HG03442 (cell line): ENCODE measurements around the gene ATAD3C.
"Not testable (repeated sequence)": the region's sequence is repeated elsewhere in the genome, so short reads cannot be mapped to it uniquely, and the experiment has no call there.

Source experiments
- ATAC-seq: cut with Tn5 transposase; IDR thresholded peaks from one replicate; pipeline ENCODE4 v1.9.1; 2021; ENCODE audit warnings: mild to moderate bottlenecking, moderate library complexity; ENCODE audit not compliant: unreplicated experiment

The ATAD3C gene

DNA sequence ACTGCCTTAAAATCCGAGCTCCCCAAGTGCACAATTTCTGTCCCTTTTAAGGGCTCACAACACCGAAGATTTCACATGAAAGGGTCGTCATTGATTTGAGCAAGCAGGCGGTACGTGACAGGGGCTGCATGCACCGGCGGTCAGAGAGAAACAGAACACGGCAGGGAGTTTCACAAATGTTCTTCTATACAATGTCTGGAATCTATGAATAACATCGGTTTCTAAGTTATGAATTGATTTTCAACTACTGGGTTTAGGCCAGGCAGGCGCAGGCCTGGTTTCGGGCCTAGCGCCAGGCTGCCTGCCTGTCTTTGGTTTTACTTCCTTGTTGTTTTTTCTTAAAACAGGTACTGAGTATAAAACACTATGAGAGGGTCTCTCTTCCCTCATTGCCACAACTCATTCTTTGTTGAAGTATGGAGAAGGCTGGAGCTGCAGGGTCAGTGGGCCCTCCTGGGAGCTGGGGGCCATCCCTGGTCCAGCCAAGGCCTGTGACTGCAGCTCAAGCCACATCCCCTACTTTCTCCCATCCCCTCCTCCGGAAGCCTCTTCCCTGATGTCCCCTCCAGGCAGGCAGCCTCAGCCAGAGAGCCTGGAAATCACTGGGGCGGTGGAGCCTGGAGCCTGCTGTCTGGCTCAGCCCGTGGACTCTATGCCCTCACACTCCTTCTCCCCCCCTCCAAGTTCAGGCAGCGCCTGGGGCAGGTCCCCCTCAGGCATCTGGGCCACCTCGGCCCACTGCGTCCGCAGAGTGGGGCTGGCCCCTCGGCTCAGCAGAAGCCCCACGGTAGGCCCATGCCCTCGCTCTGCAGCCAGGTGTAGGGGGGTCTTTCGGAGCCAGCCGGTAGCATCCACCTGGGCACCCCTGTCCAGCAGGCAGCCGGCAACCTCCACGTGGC is 30.8 kb upstream of the ATAD3C start:
- ATAC-seq = no peak

DNA sequence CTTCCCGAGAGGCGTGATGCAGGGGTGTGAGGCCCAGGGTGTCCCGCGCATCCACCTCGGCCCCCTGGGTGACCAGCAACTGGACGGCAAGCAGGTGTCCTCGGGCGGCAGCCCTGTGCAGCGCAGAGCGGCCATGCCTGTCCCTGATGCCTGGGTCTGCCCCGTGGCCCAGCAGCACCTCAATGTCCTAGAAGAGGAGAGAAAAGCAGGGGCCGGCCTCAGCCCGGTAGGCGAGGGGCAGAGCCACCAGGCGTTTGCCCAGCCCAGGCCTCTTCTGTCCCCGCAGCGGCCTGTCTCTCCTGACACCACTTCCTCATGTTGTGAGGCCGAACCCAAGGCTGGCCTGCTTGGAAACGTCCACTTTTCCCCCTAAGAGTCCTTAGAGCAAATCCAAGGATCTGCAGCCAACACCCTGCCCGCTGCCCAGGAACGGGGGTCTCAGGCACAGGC is 30.1 kb upstream of the ATAD3C start:
- no peak for ATAC-seq

DNA sequence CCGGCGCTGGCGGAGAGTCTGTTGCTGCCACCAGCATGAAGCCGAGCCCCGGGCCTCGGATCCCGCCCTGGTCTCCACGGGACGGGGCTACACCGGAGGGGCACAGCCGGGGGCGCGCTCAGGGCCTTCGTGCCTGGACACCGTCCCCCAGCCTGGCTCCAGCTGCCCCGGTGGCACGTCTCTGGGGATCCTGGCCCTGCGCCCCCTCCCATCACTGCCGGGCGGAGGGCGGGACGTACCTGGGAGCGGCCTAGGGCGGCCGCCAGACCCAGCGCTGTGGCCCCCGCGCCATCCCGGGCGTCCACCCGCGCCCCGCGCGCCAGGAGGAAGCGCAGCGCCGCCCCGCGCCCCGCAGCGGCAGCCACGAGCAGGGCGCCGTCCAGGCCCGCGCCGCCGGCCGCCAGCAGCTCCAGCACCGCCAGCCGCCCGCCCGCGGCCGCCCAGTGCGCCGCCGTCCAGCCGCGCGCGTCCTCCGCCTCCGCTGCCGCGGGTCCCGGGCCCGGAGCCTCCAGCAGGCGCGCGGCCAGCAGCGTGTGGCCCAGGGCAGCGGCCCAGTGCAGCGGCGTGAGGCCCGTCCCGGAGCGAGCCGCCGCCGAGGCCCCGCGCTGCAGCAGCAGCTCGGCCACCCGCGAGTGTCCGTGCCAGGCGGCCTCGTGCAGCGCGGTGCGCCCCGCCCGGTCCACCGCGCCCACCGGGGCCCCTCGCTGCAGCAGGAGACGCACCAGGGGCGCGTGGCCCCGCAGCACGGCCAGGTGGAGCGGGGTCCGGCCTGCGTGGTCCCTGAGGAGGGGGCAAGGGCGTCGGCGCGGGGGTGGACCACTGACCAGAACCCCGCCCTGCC is 29.5 kb upstream of the ATAD3C start:
- ATAC-seq = no peak

DNA sequence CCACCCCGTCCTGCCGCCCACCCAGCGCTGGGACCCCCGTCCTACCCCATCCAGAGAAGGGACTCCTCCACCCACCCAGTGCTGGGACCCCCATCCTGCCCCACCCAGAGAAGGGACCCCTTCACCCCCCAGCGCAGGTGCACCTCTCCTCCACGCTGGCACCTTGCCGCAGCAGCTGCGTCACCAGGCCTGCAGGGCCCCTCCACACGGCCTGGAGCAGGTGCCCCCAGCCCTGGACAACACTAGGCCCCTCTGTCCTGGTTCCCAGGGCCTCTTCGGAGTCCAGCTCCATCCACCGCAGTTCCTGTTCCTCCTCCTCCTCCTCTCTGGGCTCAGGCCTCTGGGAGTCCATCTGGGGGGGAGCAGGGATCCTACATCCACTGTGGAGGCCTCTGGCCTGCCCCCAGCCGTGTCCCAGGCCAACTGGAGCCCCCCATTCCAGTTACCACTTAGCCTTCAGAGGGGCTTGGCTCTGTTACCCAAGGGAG is 28.8 kb upstream of the ATAD3C start:
- no peak for ATAC-seq

DNA sequence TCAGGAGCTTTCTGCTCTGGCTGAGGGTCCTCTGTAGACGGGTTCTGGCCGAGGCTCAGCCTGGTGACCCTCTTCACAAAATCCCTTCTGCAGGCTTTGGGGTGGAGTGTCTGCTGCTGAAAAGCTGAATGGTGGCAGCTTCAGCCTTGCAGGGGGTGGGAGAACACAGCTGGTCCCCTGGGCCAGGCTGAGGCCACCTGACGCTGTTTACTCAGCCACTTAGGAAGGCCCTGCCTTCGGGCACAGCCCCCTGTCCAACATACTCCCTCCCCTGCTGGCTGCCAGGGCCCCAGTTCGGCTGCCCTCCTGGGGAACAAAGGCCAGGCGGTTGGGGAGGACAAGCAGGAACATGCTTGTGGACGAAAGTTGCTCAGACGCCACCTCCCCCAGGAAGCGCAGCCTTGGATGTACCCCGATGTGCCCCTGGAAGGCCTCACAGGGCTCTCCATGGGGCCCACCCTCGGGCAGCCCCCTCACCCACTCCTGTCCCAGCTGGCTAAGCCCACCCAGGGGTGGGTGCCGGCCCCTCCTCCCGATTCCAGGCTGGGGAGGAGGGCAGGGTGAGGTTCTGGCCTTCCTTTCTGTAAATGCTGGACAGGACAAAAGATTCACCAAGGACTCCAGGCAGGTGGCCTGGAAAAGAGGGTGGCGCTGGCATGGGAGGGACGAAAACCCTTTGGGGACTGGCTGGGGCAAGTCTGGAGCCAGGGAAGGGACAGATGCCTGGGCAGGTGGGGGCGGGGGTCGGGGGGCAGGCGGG is 28.2 kb upstream of the ATAD3C start, which contains the start of gene ANKRD65:
ANKRD65 (minus strand) TSS at position 130 of the 760 bp plus-strand sequence. CDS start 271 bp downstream, outside the sequence.
- ATAC-seq = no peak

DNA sequence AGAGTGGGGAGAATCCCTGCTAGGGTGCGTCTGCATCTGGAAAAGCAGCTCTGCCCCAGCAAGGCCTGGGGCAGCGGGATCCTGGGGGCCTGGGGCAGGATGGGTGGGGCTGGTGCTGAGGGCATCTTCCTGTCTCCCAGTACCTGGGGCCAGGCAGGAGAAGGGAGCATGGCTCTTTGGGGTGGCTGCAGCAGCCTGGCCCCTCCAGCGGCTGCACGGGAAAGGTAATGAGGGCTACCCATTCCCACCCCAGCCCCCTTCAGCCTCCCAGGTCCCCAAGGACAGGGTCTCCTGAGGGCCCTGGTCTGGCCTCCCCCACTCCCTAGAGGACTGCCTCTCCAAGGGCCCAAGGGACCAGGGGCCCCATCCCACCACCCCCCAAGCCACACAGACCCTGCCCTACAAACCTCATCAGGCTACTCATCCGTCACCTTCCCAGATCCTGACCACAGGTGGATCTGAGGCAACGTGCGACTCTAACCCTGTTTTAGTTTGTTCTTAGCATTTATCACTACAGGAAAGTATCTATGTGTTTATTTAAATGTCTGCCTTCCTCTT is 27.5 kb upstream of the ATAD3C start:
- ATAC-seq = no peak

DNA sequence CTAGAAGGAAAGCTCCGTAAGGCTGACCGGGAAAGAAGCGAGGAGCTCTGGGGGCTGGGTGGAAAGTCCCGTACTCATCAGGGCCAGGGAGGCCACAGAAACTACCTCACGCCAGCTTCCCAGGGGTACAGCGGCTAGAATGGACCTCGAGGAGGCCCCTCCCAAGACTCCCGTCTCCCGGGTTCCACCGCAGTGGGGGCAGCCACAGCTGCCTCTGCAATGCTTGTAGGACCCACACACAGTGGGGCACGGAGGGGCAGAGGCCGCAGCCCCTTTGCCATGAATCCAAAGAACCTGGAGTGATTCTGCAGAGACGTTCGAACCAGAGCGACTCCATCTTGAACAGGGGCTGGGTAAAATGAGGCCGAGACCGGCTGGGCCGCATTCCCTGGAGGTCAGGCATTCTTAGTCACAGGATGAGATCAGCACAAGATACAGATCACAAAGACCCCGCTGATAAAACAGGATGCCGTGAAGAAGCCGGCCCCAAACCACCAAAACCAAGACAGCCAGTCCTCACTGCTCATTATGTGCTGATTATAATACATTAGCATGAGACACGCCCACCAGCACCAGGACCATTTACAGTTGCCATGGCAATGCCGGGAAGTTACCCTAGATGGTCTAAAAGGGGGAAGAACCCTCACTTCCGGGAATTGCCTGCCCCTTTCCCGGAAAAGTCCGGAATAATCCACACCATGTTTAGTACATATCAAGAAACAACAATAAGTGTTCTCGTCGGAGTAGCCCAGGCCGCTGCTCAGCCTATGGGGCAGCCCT is 26.8 kb upstream of the ATAD3C start:
- no peak for ATAC-seq

DNA sequence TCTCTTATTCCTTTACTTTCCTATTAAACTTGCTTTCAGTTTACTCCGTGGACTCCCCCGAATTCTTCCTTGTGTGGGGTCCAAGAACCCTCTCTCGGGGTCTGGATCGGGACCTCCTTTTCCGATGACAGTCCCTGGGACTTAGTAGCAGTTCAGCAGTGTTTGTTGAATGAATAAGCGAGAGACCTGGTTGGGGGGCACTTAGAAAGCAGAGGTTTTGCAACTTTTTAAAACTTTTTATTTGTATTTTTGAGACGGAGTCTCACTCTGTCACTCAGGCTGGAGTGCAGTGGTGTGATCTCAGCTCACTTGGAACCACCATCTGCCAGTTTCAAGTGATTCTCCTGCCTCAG is 26.3 kb upstream of the ATAD3C start:
- no peak for ATAC-seq

DNA sequence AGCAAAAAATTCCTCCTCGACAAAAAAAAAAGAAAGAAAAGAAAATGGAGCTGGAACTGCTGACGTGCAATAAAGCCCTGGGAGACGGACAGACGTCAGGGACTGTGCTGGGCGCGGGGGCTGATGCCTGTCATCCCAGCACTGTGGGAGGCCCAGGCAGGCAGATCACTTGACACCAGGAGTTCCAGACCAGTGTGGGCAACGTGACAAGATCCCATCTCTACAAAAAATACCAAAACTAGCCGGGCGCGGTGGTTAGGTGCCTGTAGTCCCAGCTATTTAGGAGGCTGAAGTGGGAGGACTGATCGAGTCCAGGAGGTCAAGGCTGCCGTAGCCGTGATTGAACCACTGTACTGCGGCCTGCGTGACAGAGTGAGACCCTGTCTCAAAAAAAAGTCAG is 24.8 kb upstream of the ATAD3C start:
- no peak for ATAC-seq

DNA sequence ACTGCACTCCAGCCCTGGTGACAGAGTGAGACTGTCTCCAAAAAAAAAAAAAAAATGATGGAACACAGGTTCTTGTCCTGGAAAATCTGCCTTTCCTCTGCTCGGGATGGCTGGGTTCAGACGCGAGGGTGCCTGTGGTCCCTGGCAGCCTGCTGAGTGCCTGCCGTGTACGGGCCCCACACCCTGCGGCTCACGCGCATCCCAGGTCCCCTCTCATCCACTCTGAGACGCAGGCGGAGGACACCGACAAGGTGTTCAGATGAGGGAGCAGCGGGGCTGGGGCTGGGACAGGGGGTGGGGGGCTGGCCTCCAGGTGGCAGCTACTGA is 24.1 kb upstream of the ATAD3C start:
- no peak for ATAC-seq

DNA sequence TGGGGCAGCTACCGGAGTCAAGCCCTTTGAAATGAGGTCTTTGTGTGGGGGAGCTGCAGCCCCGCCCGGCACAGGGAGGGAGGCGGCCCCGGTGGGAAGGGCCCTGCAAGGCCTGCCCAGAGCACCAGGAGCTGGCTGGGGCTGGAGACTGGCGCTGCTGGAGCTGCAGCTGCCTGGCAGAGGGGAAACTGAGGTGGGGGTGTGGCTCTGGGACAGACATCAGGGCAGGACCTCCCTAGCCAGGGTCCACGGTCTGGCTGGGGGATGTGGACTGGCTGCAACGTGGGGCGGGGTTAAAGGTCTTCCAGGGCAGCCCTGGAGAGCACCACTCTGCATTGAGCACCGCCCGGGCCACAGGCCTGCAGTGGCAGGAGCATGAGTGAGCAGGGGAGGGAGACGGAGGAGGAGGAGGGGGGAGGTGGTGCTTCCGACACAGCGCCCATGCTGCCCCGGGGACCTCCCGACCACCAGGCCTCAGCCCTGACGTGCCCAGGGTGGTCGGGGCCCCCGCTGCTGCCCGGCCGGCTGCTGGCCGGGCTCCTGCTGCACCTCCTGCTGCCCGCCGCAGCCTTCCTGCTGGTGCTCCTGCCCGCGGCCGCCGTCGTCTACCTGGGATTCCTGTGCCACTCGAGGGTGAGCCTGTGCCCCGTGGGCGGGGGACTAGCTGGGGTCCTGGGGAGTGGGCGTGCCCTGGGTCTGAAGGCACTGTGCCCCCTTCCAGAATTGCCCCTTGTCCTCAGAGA is 23.6 kb upstream of the ATAD3C start:
- ATAC-seq = no peak

DNA sequence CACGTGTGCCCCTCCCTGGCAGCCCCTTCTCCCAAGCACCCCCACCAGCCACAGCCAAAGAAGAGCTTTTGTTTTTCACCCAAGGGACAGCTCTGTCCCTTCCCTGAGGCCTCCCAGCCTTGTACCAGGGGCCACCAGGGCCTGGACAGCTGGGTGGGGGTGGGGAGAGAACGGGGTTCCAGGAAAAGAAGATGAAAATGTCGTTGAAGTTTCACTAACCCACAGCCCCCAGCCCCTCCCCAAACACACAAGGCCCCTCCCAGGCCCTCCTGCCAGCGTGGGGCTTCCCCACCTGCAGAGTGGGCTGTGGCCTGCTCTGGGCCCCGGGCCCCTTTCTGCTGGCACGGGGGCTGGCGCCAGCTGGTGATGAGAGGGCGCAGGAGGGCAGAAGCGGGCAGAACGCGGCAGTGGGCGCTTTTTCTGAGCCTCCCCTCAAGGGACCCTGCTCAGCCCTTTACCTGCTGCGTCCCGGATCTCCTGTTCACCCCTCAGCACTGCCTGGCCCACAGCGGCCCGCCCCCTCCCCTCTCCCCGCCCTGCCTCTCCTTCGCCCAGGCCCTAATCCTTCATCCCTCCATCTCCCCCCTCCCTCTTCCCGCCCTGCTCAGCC is 22.9 kb upstream of the ATAD3C start:
- ATAC-seq = no peak

DNA sequence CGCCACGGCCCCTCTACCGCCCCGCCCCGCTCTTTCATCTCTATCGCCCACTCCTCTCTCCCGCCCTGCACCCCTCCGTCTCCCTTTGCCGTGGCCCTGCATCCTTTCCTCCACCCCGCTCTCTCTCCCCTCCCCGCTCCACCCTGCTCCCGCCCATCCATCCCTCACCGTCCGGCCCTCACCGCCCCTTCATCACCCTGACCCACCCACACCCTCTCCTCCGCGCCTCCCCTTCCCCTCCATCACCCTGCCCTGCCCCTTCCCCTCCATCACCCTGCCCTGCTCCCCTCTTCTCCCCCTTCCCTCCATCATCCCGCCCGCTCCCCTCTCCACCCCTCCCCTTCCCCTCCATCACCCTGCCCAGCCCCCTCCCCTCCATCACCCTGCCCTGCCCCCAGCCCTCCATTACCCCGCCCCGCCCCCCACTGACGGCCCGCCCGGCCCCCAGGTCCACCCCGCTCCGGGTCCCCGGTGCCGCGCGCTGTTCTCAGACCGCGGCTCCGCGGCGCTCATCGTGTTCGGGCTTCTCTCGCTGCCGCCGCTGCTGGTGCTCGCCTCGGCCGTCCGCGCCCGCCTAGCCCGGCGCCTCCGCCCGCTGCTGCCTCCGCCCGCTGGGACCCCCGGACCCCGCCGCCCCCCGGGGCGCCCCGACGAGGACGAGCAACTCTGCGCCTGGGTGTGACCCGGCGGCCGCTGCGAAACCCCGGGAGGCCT is 22.2 kb upstream of the ATAD3C start:
- ATAC-seq = no peak

DNA sequence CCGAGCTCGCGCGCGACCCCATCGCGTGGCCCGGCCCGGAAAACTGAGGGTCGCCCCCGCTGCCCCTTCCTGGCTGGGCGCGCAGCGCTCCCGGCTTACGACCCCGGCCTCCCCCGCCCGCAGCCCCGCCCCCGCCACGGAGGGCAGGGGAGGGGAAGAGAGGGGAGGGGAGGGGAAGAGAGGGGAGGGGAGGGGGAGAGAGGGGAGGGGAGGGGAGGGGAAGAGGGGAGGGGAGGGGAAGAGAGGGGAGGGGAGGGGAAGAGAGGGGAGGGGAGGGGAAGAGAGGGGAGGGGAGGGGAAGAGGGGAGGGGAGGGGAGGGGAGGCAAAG is 21.7 kb upstream of the ATAD3C start:
- ATAC-seq = no peak

DNA sequence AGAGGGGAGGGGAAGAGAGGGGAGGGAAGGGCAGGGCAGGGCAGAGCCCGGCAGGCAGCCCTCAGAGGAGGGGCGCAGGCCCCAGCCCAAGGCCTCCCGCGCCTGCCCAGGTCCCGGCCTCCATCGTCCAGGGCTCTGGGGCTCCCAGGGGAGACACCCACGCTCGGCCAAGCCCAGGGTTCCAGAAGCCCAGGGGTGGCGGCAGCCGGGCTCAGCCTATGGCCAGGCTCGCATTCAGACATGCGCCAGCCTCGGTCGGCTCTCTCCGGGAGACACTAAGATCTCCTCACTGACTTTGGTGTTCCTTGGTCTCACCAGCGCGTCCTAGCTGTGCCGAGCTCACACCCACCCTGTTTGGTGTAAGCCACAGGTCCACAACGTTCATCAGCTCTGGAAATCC is 21.3 kb upstream of the ATAD3C start:
- ATAC-seq = no peak

DNA sequence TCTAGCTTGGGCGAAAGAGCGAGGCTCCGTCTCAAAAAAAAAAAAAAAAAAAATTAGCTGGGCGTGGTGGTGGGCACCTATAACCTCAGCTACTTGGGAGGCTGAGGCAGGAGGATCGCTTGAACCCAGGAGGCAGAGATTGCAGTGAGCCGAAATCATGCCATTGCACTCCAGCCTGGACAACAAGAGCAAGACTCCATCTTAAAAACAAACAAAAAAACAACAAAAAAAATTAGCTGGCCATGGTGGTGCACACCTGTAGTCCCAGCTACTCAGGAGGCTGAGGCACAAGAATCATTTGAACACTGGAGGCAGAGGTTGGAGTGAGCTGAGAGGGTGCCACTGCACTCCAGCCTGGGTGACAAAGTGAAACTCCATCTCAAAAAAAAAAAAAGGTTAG is 20.5 kb upstream of the ATAD3C start:
- not testable (repeated sequence) for ATAC-seq

DNA sequence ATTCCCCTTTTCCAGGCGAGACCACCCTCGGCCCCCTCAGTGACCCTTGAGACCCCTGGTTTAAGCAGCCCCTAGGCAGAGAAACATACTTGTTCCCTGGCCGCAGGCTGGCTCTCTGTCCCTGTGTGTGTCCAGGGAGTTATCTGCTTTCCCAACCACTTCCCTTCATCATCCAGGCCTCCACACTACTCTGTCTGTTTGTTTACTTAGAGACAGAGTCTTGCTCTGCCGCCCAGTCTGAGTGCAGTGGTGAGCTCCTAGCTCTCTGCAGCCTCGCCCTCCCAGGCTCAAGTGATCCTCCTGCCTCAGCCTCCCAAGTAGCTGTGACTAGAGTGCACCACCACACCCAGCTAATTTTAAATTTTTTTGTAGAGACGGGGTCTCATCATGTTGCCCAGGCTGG is 19.8 kb upstream of the ATAD3C start:
- no peak for ATAC-seq
